Nephron (organoid): ENCODE data around the gene WHRN.
A peak's percentile ranks its signal among the peaks of the same experiment; 100 is the strongest.

Source experiments
- H3K27ac Mint-ChIP-seq, 3 experiments: 2 replicates each; pipeline ENCODE4 v1.8.0; 2020; ENCODE audit warnings: mixed read lengths in 3 of 3, mild to moderate bottlenecking in 2 of 3, moderate library complexity in 1 of 3
- H3K27me3 Mint-ChIP-seq: 2 replicates; pipeline ENCODE4 v1.8.0; 2021; ENCODE audit warnings: low read depth, mild to moderate bottlenecking, moderate library complexity, mixed read lengths
- H3K36me3 Mint-ChIP-seq: 2 replicates; pipeline ENCODE4 v1.8.0; 2020; ENCODE audit warnings: low read depth, mixed read lengths
- H3K4me1 Mint-ChIP-seq: 2 replicates; pipeline ENCODE4 v1.8.0; 2020; ENCODE audit warnings: mixed read lengths
- H3K4me3 Mint-ChIP-seq, 3 experiments: 2 replicates each; pipeline ENCODE4 v1.8.0; 2020; ENCODE audit warnings: mild to moderate bottlenecking in 3 of 3, mixed read lengths in 3 of 3, moderate library complexity in 2 of 3
- H3K9me3 Mint-ChIP-seq: 2 replicates; pipeline ENCODE4 v1.8.0; 2020; ENCODE audit warnings: mixed read lengths
- TF ChIP-seq, protein P1 (sequence below), 3 experiments: fragments of 200-600 bp; sonication (generic); IDR thresholded peaks; one replicate each; pipeline ENCODE4 v1.5.0; 2021; ENCODE audit warnings: antibody characterized with exemption in 3 of 3; ENCODE audit not compliant: unreplicated experiment in 3 of 3

The WHRN gene

GRCh38 chr9:114382699-114383520 is 122.4 kb downstream of the WHRN start:
- no peaks in the 10 kb centered on the region for H3K9me3 Mint-ChIP-seq
- peaks cover 14% of the 10 kb centered on the region for H3K36me3 Mint-ChIP-seq
- H3K4me3 Mint-ChIP-seq: peak overlapping the region in 1 of 3 experiments; percentile 13
- H3K27me3 Mint-ChIP-seq: peaks cover 6% of the 10 kb centered on the region
- H3K27ac Mint-ChIP-seq: peak overlapping the region; percentile 66 to 70 (median 69)
- H3K4me1 Mint-ChIP-seq: peaks cover 47% of the 10 kb centered on the region
- TF ChIP-seq, protein P1, sequence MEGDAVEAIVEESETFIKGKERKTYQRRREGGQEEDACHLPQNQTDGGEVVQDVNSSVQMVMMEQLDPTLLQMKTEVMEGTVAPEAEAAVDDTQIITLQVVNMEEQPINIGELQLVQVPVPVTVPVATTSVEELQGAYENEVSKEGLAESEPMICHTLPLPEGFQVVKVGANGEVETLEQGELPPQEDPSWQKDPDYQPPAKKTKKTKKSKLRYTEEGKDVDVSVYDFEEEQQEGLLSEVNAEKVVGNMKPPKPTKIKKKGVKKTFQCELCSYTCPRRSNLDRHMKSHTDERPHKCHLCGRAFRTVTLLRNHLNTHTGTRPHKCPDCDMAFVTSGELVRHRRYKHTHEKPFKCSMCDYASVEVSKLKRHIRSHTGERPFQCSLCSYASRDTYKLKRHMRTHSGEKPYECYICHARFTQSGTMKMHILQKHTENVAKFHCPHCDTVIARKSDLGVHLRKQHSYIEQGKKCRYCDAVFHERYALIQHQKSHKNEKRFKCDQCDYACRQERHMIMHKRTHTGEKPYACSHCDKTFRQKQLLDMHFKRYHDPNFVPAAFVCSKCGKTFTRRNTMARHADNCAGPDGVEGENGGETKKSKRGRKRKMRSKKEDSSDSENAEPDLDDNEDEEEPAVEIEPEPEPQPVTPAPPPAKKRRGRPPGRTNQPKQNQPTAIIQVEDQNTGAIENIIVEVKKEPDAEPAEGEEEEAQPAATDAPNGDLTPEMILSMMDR (IDR thresholded peaks at IDR 0.05; ENCODE audit: unreplicated experiment in 3 of 3): peak in 1 of 3 experiments; percentile 15

- H3K27ac Mint-ChIP-seq: no peak overlapping the region
- H3K9me3 Mint-ChIP-seq: no peaks in the 10 kb centered on the region
- H3K4me1 Mint-ChIP-seq: peaks cover 16% of the 10 kb centered on the region
- TF ChIP-seq, protein P1 (IDR thresholded peaks at IDR 0.05; ENCODE audit: unreplicated experiment in 3 of 3): no peak
- H3K4me3 Mint-ChIP-seq: no peak overlapping the region
- peaks cover 21% of the 10 kb centered on the region for H3K36me3 Mint-ChIP-seq
- H3K27me3 Mint-ChIP-seq: no peaks in the 10 kb centered on the region
Observed at GRCh38 chr9:114378883-114379282, 126.4 kb downstream of the WHRN start.

DNA sequence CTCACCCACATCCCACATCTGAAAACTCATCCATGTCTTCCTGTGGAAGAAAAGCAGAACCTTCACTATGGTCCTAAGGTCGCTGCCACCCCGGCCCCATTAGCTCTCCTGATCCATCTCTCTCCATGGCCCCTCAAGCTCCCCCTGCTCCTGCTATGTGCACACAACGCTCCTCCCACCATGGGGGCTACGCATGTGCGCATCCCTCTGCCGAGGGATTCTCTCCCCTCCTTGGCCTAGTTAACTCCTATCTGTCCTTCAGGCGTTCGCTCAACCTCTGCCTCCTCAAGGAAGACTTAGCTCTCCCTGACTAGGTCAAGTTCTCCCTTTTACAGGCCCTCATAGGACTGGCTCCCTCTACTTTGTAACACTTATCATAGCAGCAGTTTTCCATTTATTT is 127.3 kb downstream of the WHRN start:
- Mint-ChIP-seq H3K4me1 (peaks cover 7% of the 10 kb centered on the region), H3K9me3 (no peaks in the 10 kb centered on the region), H3K27me3 (no peaks in the 10 kb centered on the region), H3K4me3 (no peak overlapping the region), H3K36me3 (peaks cover 21% of the 10 kb centered on the region), H3K27ac (no peak overlapping the region)
- TF ChIP-seq, protein P1 (IDR thresholded peaks at IDR 0.05; ENCODE audit: unreplicated experiment in 3 of 3): no peak

DNA sequence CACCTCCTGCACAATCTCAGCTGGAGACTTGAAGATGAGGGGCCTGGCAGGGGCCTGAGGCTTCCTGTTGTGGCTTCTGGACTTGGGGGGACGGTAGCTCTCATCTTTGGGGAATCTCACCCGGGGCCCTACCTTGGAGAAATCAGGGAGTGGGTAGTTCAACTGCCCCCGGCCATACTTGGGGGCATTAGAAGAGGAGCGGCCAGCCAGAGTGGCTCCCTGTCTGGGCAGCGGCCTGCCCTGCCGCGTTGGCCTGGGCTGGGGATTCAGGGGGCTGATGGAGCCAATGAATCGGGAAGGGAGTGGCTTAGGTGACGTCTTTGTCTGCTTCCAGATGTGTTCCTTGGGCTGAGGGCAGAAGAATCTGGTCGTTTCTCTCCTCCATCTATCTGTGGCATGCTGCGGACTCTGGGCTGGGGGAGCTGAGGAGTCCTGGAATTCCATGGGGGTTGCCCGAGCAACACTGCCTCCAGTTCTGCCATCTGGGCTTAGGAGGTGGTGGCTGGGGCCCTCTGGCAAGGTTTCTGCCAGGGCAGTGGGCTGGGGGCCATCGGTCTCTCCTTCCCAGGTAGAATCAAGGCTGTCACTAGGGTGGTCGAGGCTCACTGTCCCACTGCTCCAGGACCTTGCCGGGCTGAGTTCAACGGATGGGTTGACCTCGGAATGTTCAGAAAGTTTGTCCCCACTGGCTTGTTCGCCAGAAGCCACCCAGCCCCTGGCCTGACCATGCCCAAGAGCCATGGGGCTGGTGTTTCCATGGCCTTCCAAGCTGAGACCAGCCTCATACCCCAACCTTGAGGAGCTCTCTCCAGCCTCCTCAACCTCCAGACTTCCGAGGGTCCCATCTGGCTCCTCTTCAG is 128.5 kb downstream of the WHRN start:
- TF ChIP-seq, protein P1 (IDR thresholded peaks at IDR 0.05; ENCODE audit: unreplicated experiment in 3 of 3): no peak
- H3K4me1 Mint-ChIP-seq: no peaks in the 10 kb centered on the region
- H3K4me3 Mint-ChIP-seq: no peak overlapping the region
- H3K27ac Mint-ChIP-seq: no peak overlapping the region
- no peaks in the 10 kb centered on the region for H3K9me3 Mint-ChIP-seq
- no peaks in the 10 kb centered on the region for H3K27me3 Mint-ChIP-seq
- peaks cover 21% of the 10 kb centered on the region for H3K36me3 Mint-ChIP-seq

DNA sequence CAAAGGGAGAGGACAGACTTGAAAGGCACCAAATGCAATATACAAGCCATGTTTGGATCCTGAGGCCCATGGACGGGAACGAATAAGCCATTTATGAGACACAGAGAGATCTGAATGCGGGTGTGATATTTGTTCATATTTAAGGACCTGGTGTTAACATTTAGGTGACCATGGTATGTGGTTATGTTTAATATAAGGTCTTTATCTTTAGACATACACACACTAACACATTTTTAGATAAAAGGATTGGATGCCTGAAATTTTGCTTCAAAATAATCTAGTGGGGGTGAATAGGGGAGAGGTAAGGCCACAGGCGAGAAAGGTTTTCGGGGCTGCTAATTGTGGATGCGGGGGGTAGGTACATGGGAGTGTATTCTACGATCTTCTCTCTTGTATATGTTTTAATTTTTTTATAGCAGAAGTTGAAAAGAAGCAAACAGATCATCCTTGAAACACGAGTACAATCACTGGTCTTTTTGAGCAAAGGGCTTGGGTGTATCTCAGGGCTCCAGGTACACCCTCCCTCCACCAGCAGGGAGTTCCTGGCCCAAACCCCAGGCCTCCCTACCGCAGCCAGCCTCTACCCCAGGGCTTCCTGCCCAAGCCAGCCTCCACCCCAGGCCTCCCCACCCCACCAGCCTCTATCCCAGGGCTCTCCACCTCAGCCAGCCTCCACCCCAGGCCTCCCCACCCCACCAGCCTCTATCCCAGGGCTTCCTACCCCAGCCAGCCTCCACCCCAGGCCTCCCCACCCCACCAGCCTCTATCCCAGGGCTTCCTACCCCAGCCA is 129.7 kb downstream of the WHRN start:
- H3K36me3 Mint-ChIP-seq: peaks cover 21% of the 10 kb centered on the region
- H3K4me3 Mint-ChIP-seq: no peak overlapping the region
- no peaks in the 10 kb centered on the region for H3K9me3 Mint-ChIP-seq
- TF ChIP-seq, protein P1 (IDR thresholded peaks at IDR 0.05; ENCODE audit: unreplicated experiment in 3 of 3): no peak
- H3K27me3 Mint-ChIP-seq: no peaks in the 10 kb centered on the region
- H3K27ac Mint-ChIP-seq: no peak overlapping the region
- H3K4me1 Mint-ChIP-seq: no peaks in the 10 kb centered on the region
